Neural progenitor cell (in vitro differentiated cells): ENCODE measurements around the gene PAXX.
A peak's percentile ranks its signal among the peaks of the same experiment; 100 is the strongest.

Experiments used
- EZH2 ChIP-seq: fragments of 200-600 bp; sonication (generic); IDR thresholded peaks from 2 replicates; pipeline ENCODE4 v1.6.1; 2017; ENCODE audit warnings: antibody characterized with exemption, mild to moderate bottlenecking, moderate library complexity
- EZH2phosphoT487 ChIP-seq: fragments of 200-600 bp; sonication (generic); IDR thresholded peaks from 2 replicates; pipeline ENCODE4 v1.6.1; 2017; ENCODE audit warnings: antibody characterized with exemption
- TF ChIP-seq, protein P1 (sequence below): fragments of 200-600 bp; sonication (generic); IDR thresholded peaks from 2 replicates; pipeline ENCODE4 v1.5.1; 2017; ENCODE audit warnings: antibody characterized with exemption, mild to moderate bottlenecking

DNA sequence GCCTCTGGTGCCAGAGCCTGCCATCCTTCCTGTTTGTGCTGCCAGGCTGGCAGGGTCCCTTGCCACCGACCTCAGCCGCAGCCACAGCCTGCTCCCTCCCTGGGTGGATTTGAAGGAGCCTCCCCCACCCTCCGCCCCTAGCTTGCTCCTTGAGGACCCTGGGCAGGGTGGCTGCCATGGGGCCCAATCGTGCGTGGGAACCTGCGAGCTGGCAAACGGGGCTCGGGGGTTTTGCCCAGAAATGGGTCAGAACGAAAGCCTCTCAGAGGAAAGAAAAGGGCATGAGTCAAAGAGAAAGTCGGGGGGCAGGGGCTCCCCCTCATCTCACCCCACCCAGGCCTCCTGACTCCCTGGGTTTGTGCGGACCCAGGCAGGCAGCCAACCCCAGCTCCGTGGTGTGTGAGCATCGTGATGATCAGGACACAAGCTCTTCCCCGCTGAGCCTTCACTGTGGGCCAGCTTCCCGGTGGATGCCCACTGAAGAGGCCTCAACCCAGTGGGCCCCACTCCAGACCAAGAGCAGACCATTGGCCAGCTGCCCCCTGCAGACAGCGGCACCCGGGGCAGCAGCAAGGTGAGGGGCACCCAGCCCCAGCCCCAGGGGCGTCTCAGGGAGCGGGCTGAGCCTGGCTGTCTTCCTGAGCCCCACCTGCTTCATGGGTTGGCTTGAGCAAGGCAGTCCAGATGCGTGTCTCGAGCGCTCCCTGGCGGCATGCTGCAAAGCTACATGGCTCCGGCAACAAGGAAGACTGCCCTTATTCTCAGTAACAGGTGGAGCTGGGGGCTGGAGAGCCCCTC lies 42.7 kb downstream of the PAXX start:
- TF ChIP-seq, protein P1, sequence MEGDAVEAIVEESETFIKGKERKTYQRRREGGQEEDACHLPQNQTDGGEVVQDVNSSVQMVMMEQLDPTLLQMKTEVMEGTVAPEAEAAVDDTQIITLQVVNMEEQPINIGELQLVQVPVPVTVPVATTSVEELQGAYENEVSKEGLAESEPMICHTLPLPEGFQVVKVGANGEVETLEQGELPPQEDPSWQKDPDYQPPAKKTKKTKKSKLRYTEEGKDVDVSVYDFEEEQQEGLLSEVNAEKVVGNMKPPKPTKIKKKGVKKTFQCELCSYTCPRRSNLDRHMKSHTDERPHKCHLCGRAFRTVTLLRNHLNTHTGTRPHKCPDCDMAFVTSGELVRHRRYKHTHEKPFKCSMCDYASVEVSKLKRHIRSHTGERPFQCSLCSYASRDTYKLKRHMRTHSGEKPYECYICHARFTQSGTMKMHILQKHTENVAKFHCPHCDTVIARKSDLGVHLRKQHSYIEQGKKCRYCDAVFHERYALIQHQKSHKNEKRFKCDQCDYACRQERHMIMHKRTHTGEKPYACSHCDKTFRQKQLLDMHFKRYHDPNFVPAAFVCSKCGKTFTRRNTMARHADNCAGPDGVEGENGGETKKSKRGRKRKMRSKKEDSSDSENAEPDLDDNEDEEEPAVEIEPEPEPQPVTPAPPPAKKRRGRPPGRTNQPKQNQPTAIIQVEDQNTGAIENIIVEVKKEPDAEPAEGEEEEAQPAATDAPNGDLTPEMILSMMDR, result peak; percentile 82
- TF ChIP-seq EZH2 (no peak), EZH2phosphoT487 (no peak)
